Stimulated activated CD8-positive, alpha-beta memory T cell treated with anti-CD3 and anti-CD28 coated beads, Interleukin-15, amount 100 ng/mL, for 24 hours (primary cell): ENCODE measurements around the gene PAM16.
"Not testable (repeated sequence)": the region's sequence is repeated elsewhere in the genome, so short reads cannot be mapped to it uniquely, and the experiment has no call there.

Experiments used
- DNase-seq: peaks from one replicate; pipeline ENCODE4 v3.0.0-alpha.2; 2020; ENCODE audit warnings: low read depth

Gene PAM16

DNA sequence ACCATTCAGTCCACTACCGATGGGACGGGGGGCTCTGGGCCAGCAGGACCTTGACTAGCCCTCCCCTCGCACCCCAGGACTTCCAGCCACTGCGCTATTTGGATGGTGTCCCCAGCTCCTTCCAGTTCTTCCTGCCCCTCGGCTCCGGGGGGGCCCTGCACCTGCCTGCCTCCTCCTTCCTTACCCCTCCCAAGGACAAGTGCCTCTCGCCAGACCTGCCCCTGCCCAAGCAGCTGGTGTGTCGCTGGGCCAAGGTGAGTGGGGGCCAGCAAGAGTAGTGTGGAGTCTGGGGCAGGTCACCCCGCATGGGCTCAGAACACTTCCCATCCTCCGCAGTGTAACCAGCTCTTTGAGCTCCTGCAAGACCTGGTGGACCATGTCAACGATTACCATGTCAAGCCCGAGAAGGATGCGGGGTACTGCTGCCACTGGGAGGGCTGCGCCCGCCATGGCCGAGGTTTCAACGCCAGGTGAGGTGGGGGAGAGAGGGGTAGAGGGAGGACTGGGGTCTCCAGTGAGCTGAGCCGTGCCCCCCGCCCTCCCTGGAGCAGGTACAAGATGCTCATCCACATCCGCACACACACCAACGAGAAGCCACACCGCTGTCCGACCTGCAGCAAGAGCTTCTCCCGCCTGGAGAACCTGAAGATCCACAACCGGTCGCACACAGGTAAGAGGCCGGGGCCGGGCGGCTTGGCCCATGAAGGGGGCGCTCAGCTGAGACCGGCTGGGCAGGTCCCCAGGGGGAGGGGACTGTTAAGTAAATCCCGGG, 16.2 kb downstream of the PAM16 start:
- DNase-seq, result no peak

DNA sequence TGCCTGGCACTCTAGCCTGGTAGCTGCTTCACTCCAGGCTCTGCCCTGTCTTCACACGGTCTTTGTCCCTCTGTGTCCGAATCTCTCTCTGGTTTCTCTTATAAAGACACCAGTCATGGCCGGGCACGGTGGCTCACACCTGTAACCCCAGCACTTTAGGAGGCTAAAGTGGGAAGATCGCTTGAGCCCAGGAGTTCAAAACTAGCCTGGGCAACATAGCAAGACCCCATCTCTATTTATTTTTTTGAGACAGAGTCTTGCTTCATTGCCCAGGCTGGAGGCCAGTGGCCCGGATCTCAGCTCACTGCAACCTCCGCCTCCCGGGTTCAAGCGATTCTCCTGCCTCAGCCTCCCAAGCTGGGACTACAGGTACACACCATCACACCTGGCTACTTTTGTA, 17.4 kb downstream of the PAM16 start:
- not testable (repeated sequence) for DNase-seq

DNA sequence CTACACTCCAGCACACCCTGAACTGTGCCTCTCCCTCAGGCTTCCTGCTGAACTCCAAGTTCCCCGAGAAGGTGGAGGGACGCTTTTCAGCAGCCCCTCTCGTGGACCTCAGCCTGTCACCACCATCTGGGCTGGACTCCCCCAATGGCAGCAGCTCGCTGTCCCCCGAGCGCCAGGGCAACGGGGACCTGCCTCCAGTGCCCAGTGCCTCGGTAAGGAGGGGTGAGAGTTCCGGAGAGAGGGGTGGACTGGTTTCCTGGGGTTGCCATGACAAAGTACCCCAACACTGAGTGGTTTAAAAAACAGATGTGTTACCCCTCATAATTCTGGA, 17.8 kb downstream of the PAM16 start:
- no peak for DNase-seq

DNA sequence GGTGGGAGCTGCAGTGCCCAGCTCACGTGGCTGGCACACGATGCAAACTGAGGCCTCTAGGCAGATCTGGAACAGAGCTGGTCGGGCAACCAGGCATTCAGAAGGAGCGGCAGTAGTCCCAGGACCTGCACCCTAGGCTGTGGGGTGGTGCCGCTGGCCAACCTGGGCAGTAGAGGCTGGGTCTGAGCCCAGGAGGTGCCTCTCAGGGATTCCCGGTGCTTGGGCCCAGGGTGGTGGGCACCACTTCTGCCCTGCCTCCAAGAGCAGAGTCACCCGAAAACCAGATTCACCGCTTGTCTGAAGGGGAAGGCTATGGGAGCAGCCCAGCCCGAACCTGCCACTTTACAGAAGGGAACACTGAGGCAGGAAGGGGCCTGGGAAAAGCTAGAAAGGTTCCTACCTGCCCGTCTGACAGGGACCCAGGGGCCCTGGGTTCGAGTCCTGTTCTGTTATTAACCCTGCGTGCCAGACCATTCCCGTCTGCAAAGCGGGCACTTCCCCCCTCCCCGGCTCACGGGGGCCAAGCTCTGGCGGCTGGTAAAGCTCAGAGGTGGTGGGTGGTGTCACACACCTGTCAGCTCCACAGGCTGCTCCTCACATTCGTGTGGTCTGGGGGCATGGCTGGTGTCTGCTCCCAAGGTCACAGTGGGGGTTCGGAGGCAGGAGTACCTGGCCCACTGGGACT, 18.4 kb downstream of the PAM16 start:
- no peak for DNase-seq

DNA sequence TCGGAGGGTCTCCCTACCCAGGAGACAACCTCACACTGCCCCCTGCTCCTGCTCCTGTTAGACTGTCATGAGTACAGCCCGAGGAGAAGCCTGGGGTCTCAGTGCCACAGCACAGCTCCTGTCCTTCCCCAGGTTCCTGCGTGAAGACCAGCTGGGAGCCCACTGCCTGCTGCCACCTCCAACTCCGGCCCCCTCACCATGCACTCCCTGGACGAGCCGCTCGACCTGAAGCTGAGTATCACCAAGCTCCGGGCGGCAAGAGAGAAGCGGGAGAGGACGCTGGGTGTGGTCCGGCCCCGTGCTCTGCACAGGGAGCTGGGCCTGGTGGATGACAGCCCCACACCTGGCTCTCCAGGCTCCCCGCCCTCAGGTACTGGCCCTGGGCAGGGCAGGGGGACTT, 19.0 kb downstream of the PAM16 start:
- DNase-seq, result no peak

DNA sequence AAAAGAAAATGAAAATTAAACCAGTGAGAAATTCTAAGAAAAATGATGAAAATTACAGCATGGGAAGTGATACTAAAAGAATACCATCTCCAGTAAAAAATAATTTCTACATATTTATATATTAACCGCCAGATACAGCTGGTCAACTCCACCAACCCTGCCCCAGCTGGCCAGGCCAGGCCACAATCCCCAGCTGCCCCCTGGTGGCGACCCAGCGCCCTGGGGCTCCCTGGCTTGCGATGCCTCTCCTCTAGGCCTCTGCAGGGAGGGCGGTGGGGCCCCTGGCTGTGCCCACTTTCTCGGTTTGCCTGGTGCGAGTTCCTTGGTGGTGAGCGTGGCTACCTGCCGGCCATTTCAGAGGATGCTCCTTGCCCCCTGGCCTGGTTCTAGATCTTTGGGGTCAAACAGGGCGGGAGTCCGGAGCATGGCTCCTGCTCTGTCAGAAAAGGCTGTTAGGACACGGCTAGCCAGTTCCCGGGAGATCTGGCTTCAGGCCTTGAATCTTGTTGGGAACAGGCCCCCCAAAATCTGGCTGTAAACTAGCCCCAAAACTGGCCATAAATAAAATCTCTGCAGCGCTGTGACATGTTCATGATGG, 20.7 kb downstream of the PAM16 start:
- no peak for DNase-seq

DNA sequence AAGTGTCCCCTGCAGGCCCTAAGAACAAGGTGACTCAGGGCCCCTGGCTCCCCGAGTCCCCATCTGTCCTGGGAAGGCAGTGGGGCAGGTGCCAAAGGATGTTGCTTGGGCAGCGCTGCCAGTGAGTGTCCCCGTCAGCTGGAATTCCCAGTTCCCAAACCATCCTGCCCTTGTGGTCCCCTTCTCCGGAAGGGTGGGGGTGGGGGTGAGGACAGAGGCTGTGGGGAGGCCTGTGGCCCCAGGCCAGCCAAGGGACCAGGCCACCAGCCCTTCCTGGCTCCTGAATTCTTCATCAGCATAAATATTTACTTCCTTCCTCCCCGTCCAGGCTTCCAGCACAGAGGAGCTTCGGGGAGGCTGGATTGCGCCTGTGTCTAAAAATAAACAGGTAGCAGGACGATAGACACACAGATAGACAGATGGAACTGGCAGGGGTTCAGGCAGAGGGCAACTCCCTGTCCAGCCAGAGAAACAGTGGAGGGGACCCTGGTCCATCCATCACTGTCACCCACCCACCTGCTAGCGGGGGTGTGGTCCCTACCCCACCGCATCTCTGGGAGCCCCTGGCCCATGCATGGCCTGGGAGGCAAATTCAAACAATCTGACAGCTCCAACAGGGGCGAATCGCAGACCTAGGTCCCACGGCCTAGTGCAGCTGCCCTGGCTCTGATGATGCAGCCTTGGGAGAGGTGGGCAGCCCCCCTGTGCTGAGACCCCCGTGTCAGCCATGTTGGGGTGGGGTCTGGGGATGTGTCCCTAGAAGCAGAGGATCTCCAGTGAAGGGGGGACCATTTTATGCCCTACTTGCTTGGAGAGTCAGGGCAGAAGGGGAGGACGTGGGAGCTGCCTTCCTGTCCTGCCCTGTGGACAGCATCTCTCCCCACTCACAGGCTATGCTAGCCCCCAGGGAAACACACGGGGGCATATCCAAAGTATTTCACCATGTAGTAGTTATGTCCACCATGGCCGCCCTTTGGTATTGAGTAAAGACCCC, 22.0 kb downstream of the PAM16 start:
- no peak for DNase-seq

DNA sequence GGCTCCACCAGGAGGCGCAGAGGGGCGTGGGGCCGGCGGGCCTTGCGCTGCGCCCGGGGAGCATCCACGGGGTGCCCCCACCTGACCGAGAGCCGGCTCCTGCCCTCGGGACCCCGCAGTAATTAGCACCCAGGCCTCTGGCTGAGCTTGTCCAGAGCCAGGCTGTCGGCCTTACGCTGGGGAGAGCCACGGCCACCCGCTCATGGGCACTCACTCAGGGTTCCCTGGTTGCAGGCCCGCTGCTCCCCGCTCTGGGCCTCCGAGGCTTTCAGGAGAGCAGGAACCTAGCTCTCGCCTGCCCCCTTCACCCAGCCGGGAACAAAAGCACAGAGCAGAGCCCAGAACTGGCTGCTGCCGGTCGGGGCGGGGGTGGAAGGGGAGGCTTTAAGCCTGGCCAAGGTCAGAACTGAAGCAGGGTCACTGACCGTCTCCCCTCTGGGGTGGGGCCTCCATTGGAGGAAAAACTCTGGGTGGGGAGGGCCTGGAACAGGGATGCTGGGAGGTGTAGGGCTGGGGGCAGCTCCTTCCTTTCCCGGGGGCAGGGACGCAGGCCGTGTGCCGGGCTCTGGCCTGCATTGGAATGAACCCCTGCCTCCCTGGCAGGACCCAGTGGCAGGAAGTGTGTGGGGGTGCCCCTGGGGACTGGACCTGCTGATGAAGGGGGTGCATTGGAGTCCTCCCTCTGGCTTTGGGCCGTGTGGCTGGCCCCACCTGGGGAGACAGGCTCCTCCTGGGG, 22.9 kb downstream of the PAM16 start:
- DNase-seq, result no peak

DNA sequence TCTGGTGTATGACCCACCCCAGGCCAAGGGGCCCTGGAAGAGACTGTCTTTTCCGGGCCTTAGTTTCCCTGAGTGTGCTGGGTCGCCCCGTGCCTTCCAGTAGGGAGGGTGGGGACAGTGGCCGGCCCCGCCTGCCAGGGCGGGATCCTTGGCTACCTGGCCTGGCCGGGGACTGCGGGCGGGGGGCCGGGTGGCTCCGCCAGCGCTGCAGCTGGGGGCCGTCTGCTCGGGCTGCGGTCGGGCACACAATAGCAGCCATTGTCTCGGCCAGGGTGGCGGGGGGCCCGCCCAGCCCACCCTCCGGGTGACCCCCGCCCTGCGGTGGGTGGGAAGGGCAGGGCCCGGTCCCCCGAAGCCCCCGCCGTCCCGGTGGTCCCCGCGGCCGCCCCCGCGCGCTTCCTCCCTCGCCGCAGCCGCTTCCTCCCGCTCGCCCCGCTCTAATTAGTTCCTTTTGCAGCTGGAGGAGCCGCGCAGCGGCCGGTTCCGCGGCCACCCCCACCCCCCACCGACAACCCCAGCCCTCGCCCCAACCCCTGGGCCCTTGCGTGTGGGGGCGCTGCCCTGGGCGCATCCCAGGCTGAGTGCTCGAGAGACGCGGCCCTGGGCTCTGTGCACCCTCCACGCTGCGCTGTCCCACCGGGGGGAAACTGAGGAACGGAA, 23.6 kb downstream of the PAM16 start:
- DNase-seq, result no peak

DNA sequence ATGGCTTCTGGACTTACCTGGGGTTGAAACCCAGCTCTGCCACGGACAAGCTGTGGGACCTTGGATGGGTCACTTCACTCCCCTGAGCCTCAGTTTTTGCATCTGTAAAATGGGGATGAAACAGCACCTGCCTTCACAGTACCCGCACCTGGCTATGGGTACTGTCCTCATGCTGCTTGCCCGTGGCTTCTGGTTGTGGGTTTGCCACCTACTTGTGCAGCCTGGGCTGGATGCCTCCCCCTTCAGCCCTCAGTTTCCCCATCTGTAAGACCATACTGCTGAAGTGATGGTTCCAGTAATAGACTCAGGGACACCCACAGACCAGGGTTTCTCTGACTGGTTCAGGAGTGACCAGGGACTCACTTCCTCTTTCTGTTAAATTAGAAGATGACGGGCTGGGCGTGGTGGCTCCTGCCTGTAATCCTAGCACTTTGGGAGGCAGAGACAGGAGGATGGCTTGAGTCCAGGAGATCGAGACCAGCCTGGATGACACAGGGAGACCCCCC, 25.8 kb downstream of the PAM16 start:
- DNase-seq, result no peak

DNA sequence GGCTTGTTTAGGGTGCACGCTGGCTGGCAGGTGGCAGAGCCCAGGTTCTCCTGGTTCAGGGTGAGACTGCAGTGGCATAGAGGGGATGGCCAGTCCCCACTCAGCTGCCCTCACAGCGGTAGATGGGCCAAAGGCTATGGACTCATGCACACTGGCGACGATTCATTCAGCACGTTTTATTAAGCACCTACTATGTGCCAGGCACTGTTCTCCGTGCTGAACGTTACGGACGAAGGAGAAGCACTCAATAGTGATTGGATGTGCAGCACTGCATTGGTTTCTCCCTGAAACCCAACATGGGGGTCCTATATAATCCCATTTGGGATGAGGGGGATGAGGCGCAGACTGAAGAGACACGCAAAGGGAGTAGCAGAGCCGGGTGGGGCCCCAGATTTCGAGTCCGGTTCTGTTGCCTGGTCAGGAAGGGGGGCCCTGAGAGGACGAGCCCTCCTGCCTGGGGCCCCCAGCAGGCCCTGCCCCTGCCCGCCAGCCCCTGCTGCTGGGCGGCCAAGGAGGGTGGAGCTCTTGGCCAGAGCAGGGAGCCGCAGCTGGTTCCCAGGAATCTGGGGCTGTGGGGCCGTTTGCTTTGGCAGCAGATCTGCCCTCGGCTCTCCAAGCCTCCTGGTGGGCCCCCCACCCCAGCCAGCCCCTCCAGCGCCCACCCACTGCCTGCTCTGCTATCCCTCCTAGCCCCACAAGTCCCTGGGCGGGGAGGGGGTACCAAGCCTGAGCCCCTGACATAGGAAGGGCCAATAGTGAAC, 26.4 kb downstream of the PAM16 start:
- DNase-seq, result no peak

DNA sequence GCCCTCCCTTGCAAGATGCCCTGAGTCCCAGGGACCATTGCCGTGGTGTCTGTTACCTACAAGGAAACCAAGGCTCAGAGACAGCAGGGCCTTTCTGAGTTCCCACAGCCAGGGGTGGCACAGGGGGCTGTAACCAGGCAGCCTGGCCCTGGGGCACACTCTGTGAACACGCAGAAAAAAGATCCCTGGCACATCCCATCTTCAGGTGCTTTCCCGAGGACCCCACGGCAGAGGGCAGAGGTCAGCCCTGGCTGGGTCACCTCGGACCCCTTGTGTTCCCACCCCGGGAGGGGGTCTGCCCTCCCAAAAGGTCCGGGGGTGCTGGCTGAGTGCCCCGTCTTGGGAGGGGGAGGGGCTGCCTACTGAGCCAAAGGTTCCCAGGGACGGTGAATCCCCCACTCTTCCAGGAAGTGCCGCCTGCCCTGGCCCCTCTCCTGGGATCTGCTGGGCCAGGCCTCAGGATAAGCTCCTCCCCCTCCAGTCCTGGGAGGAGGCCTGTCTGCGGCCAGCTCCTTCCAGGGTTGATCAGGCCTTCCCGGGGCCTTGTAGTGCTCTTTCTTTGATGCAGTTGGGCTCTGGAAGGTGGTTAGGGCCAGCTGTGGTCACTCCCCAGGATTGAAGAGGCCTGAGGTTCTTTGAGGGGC, 27.2 kb downstream of the PAM16 start:
- DNase-seq, result no peak

DNA sequence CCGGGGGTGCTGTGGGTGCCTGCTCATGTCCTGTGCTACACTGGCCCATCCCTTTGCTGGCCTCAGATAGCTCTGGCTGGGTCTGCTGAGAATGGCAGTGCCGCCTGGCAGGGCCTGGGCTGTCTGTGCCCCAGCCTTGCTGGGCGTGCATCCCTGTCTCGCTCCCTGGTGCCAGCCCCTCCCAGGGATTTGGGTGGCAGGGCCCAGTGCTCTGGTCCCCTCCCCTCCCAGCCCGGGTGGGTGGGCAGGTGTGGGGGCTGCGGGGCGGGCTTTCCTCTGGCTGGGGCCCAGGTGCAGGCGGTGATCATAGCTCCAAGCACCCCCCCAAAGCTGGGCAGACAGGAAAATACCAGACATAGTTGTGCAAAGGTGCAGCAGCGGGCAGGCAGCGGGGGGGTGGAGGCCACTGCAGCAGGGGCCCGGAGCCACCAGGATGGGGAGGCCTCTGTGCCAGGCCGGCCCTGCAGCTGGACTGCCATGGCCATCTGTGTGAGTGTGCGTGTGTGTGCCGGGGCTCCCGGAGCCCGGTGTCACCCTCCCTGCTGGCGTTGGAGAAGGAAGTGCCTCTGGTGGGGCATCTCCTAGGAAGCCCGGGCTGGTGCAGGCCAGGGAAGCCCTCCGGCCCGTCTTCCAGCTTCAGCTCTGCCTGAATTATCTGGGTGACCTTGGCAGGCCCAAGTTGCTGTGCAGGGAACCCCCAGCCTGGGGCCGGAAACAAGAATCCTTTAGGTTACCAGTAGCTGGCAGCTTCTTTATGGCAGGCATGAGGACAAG, 27.9 kb downstream of the PAM16 start:
- DNase-seq, result no peak

DNA sequence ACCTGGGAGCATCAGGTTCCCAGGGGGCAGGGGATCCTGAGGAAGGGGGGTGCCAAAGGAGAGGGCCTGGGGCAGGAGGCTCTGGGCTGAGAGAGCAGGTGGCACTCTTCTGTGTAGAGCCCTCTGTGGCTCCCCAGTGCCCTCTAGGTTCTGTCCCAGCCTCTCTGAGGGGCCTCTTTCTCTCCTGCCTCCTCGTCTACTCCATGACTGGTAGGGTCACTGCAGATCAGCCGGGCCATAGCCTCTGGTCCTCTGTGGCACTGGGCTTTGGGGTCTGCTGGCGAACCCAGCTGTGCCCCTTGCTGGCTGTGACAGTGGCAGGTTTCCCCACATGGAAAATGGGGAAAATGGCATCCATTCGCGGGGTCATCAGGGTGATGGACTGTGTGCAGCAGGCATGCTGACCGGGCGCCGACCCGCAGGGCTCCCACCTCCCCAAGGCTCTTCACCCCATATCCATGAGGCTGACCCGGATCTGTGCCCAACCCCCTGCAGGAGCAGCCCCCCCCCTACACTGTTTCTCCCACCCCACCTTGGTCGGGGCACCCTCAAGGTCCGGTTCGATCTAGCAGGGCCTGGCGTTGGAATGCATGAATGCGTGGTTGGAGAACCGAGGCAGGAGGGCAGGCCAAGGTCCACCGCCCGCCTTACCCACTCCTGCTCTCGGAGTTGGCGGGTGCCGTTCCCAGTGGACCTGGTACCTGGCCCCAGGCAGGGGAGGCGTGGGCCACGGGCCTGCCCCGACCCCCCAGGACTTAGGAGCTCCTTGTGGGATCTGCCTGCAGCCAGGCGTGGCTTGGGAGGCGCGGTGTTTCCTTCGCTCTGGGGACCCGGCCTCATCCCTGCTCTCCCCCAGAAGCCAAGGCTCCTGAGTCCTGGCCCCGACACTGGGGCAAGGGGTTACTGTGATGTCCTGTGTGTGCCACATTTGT, 28.7 kb downstream of the PAM16 start:
- no peak for DNase-seq

DNA sequence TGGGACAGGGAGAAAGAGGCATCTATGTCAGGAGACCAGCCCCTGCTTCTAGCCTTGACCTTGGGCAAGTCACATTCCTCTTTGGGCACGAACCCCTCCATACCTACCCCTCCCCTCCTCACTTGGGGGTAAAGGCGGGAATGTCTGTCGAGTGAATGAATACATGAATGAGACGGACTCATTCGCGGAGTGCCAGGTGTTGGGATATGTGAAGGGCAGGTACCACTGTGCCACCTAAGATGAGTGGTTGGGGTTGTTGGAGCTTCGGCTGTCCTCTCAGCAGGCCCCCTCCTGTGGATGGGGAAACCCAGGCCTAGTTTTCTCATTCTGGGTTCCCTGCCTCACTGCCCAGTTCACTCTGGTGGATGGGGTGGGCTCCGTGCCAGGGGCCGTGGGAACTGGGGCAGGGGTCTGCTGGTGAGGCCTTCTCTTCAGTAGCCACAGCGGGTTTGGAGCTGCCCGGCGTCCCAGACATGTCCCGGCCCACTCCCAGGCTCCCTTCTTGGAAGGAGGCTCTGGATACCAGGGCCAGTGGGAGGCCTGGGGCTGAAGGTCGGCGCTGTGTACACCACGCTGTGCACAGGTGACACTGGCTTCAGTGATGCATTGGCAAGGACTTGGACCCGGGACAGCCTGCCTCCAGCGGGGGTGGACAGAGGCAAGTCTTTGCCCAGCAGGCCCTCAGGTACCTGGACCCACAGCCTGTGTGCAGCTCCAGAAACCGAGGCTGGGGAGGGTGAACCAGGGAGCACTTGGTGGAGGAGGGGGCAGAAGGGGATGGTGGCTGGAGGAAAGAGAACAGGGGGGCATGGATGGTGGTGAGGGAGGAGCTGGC, 29.6 kb downstream of the PAM16 start:
- no peak for DNase-seq

DNA sequence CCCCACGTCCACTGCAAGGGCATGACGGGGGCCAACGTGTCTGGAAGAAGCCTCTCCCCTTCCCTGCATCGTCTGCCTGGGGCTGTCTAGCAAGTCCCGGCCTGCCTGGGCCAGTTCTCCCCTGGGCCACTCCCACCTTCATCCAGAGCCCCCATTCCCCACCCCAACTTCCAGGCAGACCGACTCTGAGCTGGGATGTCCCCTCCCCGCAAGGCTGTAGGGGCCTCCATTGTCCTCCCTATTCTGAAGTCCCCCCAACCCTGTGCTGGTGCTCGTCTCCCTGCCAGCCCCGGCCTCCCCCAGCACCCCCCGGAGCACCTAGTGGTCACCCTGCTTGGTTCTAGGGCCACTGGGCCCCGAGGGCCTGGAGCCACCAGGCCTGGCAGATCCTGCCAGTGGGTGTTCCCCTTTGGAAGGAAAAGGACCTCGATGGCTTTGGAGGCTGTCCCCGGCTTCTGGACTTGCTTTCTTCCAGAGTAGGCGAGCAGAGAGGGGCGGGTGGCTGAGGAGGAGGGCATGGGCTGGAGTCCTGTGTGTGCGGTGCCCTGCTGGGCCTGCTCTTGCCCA, 30.5 kb downstream of the PAM16 start:
- no peak for DNase-seq
